ENCODE data around the gene OPRPN. TPM values are rescaled to one million over a fixed set of nuclear protein-coding genes. Genes with fewer than 3 reads are reported as not detected.

OPRPN gene
- total RNA-seq, 1 experiment from 2014 or later: not detected

DNA sequence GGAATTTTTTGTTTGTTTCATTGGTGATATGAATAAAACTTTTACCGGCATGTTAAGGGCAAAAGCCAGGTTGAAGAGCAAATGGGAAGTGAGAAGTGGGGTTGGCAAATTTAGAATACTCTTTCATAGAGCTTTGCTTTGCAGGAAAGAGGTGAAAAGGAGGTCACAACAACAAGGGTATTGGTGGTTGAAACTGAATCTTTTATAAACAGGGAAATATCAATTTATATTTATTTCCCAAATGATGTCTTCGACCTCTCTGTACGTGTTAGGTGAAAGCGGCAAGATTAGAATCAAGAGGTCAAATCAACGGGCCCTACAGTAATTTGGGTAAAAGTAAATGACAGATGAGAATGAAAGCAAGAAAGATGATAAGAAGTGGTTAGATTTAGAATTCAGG lies 33.7 kb upstream of the OPRPN start (continued):
- TF ChIP-seq TP53 (CRISPR knock-in tag; IDR thresholded peaks at IDR 0.05): no peak
- TF ChIP-seq, protein P1, sequence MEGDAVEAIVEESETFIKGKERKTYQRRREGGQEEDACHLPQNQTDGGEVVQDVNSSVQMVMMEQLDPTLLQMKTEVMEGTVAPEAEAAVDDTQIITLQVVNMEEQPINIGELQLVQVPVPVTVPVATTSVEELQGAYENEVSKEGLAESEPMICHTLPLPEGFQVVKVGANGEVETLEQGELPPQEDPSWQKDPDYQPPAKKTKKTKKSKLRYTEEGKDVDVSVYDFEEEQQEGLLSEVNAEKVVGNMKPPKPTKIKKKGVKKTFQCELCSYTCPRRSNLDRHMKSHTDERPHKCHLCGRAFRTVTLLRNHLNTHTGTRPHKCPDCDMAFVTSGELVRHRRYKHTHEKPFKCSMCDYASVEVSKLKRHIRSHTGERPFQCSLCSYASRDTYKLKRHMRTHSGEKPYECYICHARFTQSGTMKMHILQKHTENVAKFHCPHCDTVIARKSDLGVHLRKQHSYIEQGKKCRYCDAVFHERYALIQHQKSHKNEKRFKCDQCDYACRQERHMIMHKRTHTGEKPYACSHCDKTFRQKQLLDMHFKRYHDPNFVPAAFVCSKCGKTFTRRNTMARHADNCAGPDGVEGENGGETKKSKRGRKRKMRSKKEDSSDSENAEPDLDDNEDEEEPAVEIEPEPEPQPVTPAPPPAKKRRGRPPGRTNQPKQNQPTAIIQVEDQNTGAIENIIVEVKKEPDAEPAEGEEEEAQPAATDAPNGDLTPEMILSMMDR (IDR thresholded peaks at IDR 0.05): no peak

DNA sequence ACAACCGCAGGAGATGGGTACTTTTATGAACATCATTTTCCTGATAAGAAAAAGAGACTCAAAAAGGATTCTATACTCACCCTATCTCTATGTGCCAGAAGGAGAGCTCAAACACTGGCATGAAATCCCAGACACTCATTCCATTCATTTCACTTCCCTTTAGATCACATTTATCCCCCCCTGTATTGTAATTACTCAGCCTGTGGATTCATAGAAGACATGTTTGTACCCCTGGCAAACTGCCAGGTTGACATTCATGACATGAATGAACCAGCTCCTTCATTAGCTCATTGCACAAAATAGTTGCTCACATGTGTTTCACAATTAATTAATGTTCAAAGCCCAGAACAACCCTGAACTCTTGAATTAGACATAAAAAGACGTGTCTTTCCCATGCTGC lies 32.3 kb upstream of the OPRPN start:
- ATAC-seq (no peak), DNase-seq (ENCODE audit: low spot score) (no peak)
- POLR2A ChIA-PET: no interaction called here
- H3K9me3 Mint-ChIP-seq: no peaks in the 10 kb centered on the region
- no peak overlapping the region for H3K27ac Mint-ChIP-seq
- TF ChIP-seq, protein P2, sequence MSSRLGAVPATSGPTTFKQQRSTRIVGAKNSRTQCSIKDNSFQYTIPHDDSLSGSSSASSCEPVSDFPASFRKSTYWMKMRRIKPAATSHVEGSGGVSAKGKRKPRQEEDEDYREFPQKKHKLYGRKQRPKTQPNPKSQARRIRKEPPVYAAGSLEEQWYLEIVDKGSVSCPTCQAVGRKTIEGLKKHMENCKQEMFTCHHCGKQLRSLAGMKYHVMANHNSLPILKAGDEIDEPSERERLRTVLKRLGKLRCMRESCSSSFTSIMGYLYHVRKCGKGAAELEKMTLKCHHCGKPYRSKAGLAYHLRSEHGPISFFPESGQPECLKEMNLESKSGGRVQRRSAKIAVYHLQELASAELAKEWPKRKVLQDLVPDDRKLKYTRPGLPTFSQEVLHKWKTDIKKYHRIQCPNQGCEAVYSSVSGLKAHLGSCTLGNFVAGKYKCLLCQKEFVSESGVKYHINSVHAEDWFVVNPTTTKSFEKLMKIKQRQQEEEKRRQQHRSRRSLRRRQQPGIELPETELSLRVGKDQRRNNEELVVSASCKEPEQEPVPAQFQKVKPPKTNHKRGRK (CRISPR knock-in tag; IDR thresholded peaks at IDR 0.05; ENCODE audit: borderline replicate concordance): no peak
- no peak for TF ChIP-seq TP53 (CRISPR knock-in tag; IDR thresholded peaks at IDR 0.05)
- TF ChIP-seq, protein P3, sequence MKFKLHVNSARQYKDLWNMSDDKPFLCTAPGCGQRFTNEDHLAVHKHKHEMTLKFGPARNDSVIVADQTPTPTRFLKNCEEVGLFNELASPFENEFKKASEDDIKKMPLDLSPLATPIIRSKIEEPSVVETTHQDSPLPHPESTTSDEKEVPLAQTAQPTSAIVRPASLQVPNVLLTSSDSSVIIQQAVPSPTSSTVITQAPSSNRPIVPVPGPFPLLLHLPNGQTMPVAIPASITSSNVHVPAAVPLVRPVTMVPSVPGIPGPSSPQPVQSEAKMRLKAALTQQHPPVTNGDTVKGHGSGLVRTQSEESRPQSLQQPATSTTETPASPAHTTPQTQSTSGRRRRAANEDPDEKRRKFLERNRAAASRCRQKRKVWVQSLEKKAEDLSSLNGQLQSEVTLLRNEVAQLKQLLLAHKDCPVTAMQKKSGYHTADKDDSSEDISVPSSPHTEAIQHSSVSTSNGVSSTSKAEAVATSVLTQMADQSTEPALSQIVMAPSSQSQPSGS (CRISPR knock-in tag; IDR thresholded peaks at IDR 0.05; ENCODE audit: borderline replicate concordance, low read depth): no peak
- TF ChIP-seq JAZF1 (CRISPR knock-in tag; IDR thresholded peaks at IDR 0.05): no peak
- no peak for TF ChIP-seq FOXJ3 (CRISPR knock-in tag; IDR thresholded peaks at IDR 0.05; ENCODE audit: borderline replicate concordance)
- no peak for TF ChIP-seq KAT7 (CRISPR knock-in tag; IDR thresholded peaks at IDR 0.05; ENCODE audit: borderline replicate concordance)
- no peak for TF ChIP-seq ZNF317 (CRISPR knock-in tag; IDR thresholded peaks at IDR 0.05; ENCODE audit: borderline replicate concordance, low read depth)
- H3K4me1 Mint-ChIP-seq: 0 out of 2 replicates have a peak, but pooled peaks cover 4% of the 10 kb centered on the region
- H3K36me3 Mint-ChIP-seq: no peaks in the 10 kb centered on the region
- no peak overlapping the region for H3K4me3 Mint-ChIP-seq
- no peaks in the 10 kb centered on the region for H3K27me3 Mint-ChIP-seq (ENCODE audit: low read depth)
- CTCF ChIA-PET: no interaction called here

DNA sequence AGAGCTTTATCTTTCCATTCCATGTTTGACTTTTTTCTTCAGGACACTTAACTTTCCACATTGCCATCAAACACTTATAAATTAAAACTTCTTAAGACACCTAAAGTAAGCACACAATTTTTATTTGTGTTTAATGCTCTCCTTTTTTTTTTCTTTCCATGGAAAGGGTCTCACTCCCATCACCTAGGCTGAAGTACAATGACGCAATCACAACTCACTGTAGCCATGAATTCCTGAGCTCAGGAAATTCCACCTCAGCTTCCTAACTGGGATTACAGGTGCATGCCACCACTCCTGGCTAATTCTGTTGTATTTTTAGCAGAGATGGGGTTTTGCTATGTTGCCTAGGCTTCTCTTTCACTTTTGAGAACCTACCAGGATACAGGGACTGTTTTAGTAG lies 29.9 kb upstream of the OPRPN start:
- H3K4me3 Mint-ChIP-seq: no peak overlapping the region

More for the DNA sequence above, 29.9 kb upstream of the OPRPN start:
- Mint-ChIP-seq H3K4me1 (no peaks in the 10 kb centered on the region), H3K27ac (no peak overlapping the region), H3K9me3 (no peaks in the 10 kb centered on the region), H3K36me3 (no peaks in the 10 kb centered on the region), H3K27me3 (ENCODE audit: low read depth) (no peaks in the 10 kb centered on the region)
- TF ChIP-seq ZNF423 (CRISPR knock-in tag; IDR thresholded peaks at IDR 0.05): no peak
- no peak for TF ChIP-seq ELF4 (CRISPR knock-in tag; IDR thresholded peaks at IDR 0.05; ENCODE audit: low read depth)
- no peak for TF ChIP-seq NR1H2 (CRISPR knock-in tag; IDR thresholded peaks at IDR 0.05)
- TF ChIP-seq, protein P4, sequence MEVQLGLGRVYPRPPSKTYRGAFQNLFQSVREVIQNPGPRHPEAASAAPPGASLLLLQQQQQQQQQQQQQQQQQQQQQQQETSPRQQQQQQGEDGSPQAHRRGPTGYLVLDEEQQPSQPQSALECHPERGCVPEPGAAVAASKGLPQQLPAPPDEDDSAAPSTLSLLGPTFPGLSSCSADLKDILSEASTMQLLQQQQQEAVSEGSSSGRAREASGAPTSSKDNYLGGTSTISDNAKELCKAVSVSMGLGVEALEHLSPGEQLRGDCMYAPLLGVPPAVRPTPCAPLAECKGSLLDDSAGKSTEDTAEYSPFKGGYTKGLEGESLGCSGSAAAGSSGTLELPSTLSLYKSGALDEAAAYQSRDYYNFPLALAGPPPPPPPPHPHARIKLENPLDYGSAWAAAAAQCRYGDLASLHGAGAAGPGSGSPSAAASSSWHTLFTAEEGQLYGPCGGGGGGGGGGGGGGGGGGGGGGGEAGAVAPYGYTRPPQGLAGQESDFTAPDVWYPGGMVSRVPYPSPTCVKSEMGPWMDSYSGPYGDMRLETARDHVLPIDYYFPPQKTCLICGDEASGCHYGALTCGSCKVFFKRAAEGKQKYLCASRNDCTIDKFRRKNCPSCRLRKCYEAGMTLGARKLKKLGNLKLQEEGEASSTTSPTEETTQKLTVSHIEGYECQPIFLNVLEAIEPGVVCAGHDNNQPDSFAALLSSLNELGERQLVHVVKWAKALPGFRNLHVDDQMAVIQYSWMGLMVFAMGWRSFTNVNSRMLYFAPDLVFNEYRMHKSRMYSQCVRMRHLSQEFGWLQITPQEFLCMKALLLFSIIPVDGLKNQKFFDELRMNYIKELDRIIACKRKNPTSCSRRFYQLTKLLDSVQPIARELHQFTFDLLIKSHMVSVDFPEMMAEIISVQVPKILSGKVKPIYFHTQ (CRISPR knock-in tag; IDR thresholded peaks at IDR 0.05): no peak
- no peak for TF ChIP-seq SMAD4 (CRISPR knock-in tag; IDR thresholded peaks at IDR 0.05)
- TF ChIP-seq ZNF416 (CRISPR knock-in tag; IDR thresholded peaks at IDR 0.05): no peak
- no peak for TF ChIP-seq SMAD3 (CRISPR knock-in tag; IDR thresholded peaks at IDR 0.05; ENCODE audit: borderline replicate concordance)
- TF ChIP-seq, protein P5, sequence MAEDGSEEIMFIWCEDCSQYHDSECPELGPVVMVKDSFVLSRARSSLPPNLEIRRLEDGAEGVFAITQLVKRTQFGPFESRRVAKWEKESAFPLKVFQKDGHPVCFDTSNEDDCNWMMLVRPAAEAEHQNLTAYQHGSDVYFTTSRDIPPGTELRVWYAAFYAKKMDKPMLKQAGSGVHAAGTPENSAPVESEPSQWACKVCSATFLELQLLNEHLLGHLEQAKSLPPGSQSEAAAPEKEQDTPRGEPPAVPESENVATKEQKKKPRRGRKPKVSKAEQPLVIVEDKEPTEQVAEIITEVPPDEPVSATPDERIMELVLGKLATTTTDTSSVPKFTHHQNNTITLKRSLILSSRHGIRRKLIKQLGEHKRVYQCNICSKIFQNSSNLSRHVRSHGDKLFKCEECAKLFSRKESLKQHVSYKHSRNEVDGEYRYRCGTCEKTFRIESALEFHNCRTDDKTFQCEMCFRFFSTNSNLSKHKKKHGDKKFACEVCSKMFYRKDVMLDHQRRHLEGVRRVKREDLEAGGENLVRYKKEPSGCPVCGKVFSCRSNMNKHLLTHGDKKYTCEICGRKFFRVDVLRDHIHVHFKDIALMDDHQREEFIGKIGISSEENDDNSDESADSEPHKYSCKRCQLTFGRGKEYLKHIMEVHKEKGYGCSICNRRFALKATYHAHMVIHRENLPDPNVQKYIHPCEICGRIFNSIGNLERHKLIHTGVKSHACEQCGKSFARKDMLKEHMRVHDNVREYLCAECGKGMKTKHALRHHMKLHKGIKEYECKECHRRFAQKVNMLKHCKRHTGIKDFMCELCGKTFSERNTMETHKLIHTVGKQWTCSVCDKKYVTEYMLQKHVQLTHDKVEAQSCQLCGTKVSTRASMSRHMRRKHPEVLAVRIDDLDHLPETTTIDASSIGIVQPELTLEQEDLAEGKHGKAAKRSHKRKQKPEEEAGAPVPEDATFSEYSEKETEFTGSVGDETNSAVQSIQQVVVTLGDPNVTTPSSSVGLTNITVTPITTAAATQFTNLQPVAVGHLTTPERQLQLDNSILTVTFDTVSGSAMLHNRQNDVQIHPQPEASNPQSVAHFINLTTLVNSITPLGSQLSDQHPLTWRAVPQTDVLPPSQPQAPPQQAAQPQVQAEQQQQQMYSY (CRISPR knock-in tag; IDR thresholded peaks at IDR 0.05): no peak
- TF ChIP-seq GRHL2 (CRISPR knock-in tag; IDR thresholded peaks at IDR 0.05; ENCODE audit: insufficient replicate concordance, severe bottlenecking): no peak
- TF ChIP-seq, protein P6, sequence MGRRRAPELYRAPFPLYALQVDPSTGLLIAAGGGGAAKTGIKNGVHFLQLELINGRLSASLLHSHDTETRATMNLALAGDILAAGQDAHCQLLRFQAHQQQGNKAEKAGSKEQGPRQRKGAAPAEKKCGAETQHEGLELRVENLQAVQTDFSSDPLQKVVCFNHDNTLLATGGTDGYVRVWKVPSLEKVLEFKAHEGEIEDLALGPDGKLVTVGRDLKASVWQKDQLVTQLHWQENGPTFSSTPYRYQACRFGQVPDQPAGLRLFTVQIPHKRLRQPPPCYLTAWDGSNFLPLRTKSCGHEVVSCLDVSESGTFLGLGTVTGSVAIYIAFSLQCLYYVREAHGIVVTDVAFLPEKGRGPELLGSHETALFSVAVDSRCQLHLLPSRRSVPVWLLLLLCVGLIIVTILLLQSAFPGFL (CRISPR knock-in tag; IDR thresholded peaks at IDR 0.05; ENCODE audit: borderline replicate concordance): no peak
- CTCF ChIA-PET: no interaction called here
- POLR2A ChIA-PET: no interaction called here
- DNase-seq (ENCODE audit: low spot score) (no peak), ATAC-seq (peak; percentile 44; the same call in 1 of the 2 replicates)
